HG02943 (cell line): Measurements from ENCODE around the gene ERBB4.

Source experiments
- ATAC-seq: cut with Tn5 transposase; IDR thresholded peaks from one replicate; pipeline ENCODE4 v1.9.1; 2021; ENCODE audit warnings: mild to moderate bottlenecking, low read depth, moderate library complexity; ENCODE audit not compliant: unreplicated experiment

The ERBB4 gene

GRCh38 chr2:212158081-212158480, 380.5 kb downstream of the ERBB4 start:
- ATAC-seq, result no peak

DNA sequence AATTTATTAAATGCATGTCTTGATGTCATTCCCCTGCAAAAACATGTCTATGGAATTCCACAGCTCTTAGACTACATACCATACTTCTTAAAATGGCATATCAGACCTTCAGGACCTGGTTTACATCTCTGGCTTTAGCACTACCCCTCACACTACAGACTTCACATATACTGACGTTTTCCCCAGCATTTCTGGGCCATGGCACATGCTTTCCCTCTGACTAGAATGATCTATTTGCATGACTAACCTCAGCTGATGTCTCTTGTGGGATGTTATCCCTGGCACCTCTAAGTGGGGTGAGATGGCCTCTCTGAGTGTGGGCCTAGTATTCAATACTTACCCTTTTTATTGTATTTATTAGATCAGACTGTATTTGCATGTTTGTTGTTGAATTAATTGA, 381.6 kb downstream of the ERBB4 start:
- ATAC-seq, result no peak

DNA sequence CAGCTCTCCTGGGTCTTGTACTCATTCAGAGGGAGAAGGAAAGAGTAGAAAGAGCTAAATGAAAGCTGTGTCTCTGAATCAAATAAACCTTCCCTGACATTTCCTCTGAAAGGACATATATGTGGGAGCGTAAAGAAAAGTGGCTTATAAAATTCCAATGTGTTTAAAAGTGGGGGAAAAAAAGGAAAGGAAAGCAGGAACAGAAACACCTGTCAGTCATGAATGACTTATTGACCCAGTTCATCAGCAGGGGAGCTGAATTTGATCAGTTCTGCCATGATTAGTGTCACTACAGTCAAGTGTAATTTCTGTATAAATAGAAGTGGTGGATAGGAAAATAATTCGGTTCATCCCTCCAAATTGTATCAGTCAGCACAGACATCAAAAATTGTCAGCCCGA, 382.5 kb downstream of the ERBB4 start:
- no peak for ATAC-seq

- no peak for ATAC-seq
These were observed 384.1 kb downstream of the ERBB4 start for GRCh38 chr2:212154477-212154878.

- ATAC-seq, result no peak
These were observed 384.7 kb downstream of the ERBB4 start for GRCh38 chr2:212153923-212154322.

- no peak for ATAC-seq
These were observed 390.6 kb downstream of the ERBB4 start for GRCh38 chr2:212147921-212148513.

GRCh38 chr2:212146416-212146815, 392.2 kb downstream of the ERBB4 start:
- ATAC-seq, result no peak

- no peak for ATAC-seq
These were observed 393.5 kb downstream of the ERBB4 start for GRCh38 chr2:212145121-212145520.

DNA sequence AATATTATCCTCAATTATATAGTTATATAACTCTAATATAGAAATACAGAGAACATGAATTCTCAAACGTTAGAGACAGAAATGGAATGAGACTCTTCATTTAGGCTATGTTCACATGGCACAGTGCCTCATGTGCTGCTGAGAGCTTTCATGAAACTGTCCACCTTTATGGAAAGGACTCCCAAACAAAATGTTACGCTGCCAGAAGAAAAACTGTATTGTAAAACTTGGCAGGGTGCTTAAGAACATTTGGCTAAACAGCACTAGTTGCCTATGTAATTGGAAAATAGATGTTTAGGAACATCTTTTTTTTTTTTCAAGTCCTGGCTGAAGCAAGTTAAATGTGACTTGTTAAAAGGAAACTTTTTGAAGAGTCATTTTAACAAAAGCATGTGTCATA, 396.0 kb downstream of the ERBB4 start:
- ATAC-seq, result no peak

DNA sequence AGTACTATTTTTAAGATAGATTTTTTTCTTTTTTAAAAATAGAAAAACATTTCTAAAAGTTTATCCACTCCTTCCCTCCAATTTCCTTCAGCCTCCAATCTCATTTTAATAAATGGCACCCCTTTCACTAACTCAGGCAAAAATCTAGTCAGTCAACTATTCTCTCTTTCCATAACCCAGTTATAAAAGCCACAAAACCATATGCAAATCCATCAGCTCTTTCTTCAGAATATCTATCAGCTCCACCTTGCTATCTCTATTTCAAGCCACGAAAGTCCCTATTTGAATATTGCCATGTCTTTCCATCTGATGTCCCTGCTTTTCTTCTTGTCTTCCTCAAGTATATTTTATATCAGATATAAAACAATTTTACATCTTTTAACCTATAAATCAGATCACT, 397.1 kb downstream of the ERBB4 start:
- ATAC-seq, result no peak

GRCh38 chr2:212136216-212136795, 402.3 kb downstream of the ERBB4 start:
- ATAC-seq, result no peak

- ATAC-seq, result no peak
These were observed 402.9 kb downstream of the ERBB4 start for GRCh38 chr2:212135739-212136138.

GRCh38 chr2:212133337-212133736, 405.3 kb downstream of the ERBB4 start:
- ATAC-seq, result no peak

DNA sequence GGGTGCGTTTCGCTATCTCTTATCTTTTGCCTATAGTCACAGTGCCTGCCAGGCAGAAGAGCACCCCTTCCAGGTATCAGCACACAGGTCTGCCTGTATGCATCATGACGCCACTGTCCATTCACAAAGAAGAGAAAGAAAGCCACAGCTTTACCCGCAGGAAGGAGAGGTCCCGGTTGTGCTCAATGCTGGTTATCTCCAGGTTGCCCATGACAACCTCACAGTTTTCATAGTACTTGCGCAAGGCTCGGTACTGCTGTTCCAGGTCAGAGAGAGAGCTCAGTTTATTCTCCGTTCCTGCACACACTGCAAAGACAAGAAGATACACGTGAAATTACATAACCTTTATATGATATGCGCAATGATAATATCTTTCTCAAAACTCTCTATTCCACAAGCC, 414.0 kb downstream of the ERBB4 start:
- ATAC-seq, result no peak

DNA sequence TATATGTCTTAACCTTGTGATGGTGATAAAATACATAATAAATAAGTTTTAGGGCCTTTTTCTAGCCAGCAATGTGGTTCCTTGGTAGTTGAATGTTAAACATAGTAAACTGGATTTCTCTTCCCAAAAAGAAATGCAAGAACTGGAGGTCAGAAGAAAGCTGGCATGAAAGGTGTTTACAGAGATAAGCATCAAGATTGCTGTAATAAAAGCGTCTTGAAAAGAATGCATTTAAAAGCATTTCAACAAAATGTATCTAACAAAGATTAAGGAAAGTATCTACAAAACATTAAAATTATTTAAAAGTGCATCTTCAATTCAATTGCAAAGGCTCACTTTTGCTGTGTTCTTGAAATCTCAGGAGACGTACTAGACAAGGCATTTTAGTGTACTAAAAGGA, 419.0 kb downstream of the ERBB4 start:
- ATAC-seq, result no peak

DNA sequence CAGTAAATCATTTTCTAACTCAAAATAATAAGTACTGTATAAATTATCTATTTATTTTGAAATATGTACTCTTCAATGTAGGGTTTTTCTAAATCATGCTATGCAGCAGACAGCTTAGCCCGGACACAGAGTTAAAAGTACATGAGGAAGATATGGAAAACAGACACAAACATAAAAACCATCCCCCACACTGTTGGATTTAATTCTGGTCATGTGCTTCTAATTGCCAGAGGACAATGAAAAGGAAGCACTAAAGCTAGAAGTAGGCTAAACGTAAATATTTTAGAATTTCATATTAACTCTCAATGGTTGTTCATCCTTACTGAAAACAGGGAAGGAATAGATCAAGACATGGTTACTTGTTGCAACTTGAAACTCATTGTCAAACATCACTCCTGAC, 420.7 kb downstream of the ERBB4 start:
- no peak for ATAC-seq

DNA sequence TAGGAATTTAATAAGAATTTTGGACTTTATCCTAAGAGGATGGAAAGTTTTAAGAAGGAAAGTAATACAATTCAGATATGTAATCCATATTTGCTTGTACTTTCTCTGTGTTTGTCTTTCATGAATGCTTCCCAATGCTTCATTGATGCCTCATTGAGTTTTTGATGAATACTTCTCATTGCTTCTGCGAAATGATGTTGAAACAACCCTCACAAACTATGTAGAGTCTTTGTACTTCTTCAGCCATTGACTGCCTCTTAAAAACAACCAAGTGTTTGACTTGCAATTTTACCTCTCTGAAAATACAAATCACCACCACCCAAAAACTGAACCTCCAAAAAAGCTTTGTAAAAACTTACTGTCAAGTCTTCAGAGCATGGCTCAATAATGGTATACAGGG, 424.1 kb downstream of the ERBB4 start:
- ATAC-seq, result no peak

DNA sequence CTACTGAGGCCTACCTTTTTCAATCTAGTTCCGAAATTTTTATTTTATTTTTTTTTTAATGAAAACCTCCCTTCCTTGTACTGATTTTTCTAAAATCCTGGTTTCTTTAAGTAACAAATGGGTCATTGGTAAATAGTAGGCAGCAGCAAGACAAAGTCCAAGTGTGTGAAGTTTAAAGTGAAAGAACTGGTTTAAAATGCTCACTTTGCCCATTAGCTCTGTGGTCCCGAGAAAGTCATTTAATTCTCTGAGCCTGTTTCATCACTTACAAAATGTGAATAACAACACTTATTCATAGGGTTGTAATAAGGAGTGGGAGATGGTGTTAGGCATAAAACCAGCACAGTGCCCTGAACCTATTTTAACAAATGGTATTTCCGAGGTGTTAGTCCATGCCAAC, 426.2 kb downstream of the ERBB4 start:
- ATAC-seq, result no peak

- no peak for ATAC-seq
These were observed 428.6 kb downstream of the ERBB4 start for GRCh38 chr2:212109792-212110680.

- ATAC-seq, result no peak
These were observed 429.4 kb downstream of the ERBB4 start for GRCh38 chr2:212109217-212109616.

DNA sequence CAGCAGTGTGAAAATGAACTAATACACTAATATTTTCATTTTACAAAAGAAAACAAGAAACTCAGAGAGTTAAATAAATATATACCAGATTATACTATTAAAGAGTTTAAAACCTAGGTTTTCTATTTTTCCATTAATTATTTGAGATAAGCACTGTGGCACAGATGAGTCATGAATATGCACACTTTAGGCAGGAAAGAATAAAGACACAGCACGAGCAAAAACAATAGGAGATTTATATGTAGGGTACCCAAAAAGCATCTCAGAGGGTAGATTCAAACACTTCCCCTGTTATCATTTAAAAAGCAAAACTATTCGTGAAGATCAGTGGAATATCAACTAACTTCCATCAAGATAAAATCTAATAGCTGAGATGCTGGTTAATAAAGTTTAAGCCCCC, 430.6 kb downstream of the ERBB4 start:
- ATAC-seq, result no peak

DNA sequence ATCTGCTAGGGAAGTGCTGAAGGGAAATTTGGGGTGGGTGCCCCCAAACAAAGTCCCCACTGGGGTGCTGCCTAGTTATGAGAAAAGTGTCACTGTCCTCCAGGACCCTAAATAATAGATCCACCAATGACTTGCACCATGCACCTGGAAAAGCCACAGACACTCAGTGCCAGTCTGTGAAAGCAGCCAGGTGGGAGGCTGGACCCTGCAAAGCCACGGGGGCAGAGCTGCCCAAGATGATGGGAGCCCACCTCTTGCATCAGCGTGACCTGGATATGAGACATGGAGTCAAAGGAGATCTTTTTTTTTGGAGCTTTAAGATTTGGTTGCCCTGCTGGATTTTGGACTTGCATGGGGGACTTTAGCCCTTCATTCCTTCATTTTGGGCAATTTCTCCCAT, 431.6 kb downstream of the ERBB4 start:
- ATAC-seq, result no peak
